OCI-M1 (cell line): ENCODE measurements around the gene CSNK2A1.
A peak's percentile ranks its signal among the peaks of the same experiment; 100 is the strongest.

Experiments
- DNase-seq: peaks from one replicate; lab custom pipeline; 2025; lab: John Stamatoyannopoulos, UW

Gene CSNK2A1

DNA sequence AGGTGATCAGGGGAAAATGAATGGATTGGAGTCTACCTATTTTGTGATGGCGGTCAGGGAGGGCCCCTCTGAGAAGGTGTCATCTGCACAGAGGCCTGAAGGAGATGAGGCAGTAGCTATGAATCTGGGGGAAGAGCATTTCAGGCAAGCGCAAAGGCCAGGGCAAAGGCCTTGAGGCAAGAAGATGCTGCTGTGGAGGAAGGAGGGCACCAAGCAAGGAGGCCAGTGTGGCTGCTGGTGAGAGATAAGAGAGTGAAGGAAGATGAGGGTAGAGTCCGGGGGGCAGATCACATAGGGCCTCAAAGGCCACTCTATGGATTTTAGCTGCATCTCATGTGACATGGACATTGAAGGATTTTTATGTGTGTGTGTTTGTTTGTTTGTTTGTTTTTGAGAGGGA is 20.6 kb upstream of the CSNK2A1 start:
- peak; percentile 22 for DNase-seq

GRCh38 chr20:563187-563586 is 19.6 kb upstream of the CSNK2A1 start:
- DNase-seq = no peak

- no peak for DNase-seq
Measured at GRCh38 chr20:562232-562897, 18.8 kb upstream of the CSNK2A1 start.

GRCh38 chr20:561437-562231 is 18.0 kb upstream of the CSNK2A1 start:
- DNase-seq = peak; percentile 89

- peak; percentile 22 for DNase-seq
Measured at GRCh38 chr20:560680-561079, 17.1 kb upstream of the CSNK2A1 start.

GRCh38 chr20:558117-558516 is 14.5 kb upstream of the CSNK2A1 start:
- DNase-seq = no peak

- no peak for DNase-seq
Measured at GRCh38 chr20:556984-557383, 13.4 kb upstream of the CSNK2A1 start.

- peak; percentile 84 for DNase-seq
Measured at GRCh38 chr20:555976-556385, 12.4 kb upstream of the CSNK2A1 start.

- no peak for DNase-seq
Measured at GRCh38 chr20:550611-551010, 7.0 kb upstream of the CSNK2A1 start.

DNA sequence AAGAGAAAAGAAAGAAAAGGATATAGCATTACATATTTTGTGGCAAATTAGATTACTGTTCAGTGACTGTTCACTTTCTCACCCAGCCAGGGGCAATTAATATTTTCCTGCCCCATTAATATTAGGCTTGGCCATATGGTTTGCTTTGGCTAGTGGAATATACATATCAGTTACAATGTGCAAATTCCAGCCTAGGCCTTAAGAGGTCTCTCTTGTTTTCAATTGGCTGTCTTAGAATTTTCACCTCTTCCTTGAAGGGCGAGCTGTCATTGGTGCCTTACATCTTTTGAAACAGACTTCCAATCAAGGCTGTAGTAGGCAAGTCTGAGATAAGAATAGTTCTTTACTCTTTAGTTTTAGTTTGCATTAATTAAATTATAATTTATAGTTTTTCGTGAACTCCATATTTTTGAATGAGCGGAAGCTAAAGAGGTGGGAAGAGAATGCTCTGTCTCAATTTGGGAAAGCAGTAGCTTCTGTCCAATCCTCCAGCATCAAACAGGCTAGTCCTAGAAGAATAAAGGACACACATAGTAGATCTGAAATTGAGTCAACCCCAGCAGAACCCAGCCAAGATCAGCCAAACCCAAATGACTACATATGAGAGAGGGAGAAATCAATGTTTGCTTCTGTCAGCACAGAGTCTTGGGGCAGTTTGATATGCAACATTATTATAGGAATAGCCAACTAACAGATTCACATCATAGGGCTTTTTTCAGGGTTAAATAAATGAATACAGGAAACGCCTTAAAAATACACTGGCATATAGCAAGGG is 6.3 kb upstream of the CSNK2A1 start:
- DNase-seq = peak; percentile 46

- DNase-seq = peak; percentile 54
Measured at GRCh38 chr20:548906-549305, 5.3 kb upstream of the CSNK2A1 start.

DNA sequence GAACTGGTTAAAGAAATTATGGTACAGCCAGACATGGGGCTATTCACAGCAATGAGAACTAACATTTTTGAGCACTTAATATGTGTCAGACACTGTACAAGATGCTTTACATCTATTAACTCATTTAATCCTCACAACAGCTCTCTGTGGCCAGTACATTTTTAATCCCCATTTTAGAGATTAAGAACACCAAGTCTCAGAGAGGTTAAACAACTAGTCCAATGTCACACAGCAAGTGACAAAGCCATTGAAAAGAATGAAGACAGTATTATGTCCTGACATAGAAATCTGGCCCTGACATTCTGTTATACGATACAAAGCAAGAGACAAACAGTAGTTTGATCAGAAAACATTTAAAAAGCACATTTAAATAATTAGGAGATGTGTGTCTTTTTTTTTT is 3.8 kb upstream of the CSNK2A1 start:
- no peak for DNase-seq

DNA sequence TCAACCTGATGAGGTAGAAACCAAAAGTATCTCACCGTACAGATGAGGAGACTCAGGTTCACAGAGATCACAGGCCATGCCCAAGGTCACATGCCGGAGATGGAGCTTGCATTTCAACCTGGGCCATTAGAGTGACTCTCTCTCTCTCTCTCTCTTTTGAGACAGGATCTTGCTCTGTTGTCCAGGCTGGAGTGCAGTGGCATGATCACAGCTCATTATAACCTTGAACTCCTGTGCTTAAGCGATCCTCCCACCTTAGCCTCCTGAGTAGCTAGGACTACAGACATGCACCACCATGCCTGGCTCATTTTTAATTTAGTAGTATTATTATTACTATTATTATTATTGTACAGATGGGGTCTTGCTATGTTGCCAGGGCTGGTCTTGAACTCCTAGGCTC is 2.8 kb upstream of the CSNK2A1 start:
- DNase-seq = no peak

DNA sequence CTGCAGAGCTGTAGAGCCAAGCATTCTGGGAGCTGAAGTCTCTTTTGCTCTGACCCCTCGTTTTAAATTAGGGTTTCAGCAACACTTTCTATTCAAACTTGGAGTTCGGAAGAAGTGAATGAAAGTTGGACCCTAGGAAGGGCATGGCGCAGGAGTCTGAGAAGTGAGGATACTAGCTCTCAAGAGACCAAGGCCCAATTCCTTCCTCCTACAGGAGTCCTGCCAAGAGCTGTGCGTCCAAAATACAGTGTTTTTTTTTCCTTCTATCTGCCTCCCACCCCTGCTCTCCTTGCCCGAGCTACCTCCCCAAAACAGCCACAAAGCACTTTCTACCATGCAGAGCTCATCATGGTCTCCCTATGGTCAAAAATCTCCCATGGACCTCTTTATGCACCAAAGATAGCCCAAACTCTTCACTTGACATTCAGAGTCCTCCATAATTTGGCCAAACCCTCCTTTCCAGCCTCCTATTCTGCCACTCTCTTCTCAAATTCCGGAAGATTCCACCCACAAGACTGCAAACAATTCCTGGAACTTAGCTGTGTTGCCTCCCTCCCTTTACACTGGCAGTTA is 649 bp upstream of the CSNK2A1 start:
- no peak for DNase-seq

- DNase-seq = peak; percentile 66
Measured at GRCh38 chr20:542777-543368, 717 bp downstream of the CSNK2A1 start.

DNA sequence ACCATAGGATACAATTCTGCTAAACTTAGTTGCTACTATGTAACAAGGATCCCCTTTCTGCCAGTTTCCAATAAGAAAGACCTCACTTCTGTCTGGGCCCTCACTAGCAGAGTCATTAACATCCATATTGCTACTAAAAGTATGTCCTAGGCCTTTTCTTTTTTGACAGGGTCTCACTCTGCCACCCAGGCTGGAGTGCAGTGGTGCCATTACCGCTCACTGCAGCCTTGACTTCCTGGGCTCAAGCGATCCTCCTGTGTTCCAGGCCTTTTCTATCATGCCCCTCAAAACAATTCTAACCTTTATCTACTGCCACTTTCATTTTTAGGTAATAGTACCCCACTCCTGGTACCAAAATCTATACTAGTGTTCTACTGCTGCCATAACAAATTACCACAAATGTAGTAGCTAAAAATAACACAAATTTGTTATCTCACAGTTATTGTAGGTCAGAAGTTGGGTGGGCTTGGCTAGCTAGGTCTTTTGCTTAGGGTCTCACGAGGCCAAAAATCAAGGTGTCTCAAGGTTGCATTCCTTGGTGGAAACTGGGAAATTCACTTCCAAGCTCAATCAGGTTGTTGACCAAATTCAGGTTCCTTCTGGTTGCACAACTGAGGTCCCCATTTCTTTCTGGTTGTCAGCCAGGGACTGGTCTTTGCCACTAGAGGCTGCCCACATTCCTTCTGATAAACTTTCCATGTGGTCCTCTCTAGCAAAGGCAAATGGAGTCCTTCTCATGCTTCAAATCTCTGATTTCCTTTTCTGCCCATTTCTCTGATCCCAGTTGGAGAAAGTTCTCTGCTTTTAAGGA is 3.0 kb downstream of the CSNK2A1 start:
- peak; percentile 45 for DNase-seq

DNA sequence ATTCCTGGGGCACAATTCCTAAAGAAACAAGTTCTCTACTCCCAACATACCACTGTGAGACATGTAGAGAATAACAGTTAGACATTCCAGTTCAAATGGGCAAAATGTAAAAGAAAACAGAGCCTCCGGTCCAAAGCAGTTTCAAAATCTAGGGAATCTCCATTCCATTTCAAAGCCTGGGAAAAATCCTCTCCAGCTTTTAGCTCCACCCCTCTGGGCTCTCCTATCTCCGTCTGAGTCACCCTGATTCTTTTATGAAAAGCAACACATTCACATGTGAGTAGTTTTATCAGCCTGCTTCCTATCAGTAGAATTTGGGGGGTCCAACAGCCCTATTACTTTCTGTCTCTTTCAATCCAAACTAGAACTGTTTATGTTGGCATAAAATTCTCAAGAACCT is 3.7 kb downstream of the CSNK2A1 start:
- DNase-seq = peak; percentile 33

DNA sequence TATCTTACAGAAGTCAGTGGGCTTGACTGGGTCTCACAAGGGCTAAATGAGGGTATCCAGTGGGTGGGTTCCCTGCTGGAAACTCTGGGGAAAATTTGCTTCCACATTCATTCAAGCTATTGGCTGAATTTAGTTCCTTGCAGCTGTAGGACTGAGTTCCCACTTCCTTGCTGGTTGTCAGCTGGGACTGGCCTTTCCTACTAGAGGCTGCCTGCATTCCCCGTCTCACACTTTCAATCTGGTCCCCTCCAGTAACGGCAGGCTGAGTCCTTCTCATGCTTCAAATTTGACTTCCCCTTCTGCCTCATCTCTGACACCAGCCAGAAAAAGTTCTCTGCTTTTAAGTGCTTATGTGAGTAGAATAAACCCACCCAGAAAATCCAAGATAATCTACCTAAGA is 4.4 kb downstream of the CSNK2A1 start:
- peak; percentile 58 for DNase-seq

GRCh38 chr20:537983-538382 is 5.6 kb downstream of the CSNK2A1 start:
- no peak for DNase-seq

- peak; percentile 74 for DNase-seq
Measured at GRCh38 chr20:536426-537010, 7.1 kb downstream of the CSNK2A1 start.

GRCh38 chr20:535958-536357 is 7.6 kb downstream of the CSNK2A1 start:
- peak; percentile 35 for DNase-seq
